ENCODE results near the gene LRIT1.

LRIT1 gene

GRCh38 chr10:84201682-84202081 lies 39.7 kb downstream of the LRIT1 start:
- DNase-seq, result no peak
- Mint-ChIP-seq H3K4me1 (ENCODE audit: low read depth in 2 of 2) (peaks cover 5 to 7% of the 10 kb centered on the region in 2 donors), H3K9me3 (no peaks in the 10 kb centered on the region), H3K27ac (peak overlapping the region in 1 of 2 donors; percentile 28), H3K27me3 (no peaks in the 10 kb centered on the region), H3K36me3 (ENCODE audit: insufficient read depth) (no peaks in the 10 kb centered on the region), H3K4me3 (no peak overlapping the region)
- ATAC-seq (replicated peaks), result no peak

GRCh38 chr10:84201244-84201606 lies 40.1 kb downstream of the LRIT1 start:
- no peaks in the 10 kb centered on the region for H3K36me3 Mint-ChIP-seq (ENCODE audit: insufficient read depth)
- H3K4me1 Mint-ChIP-seq (ENCODE audit: low read depth in 2 of 2), result peaks cover 5 to 7% of the 10 kb centered on the region in 2 donors

GRCh38 chr10:84200537-84201243 lies 40.7 kb downstream of the LRIT1 start:
- H3K4me1 Mint-ChIP-seq (ENCODE audit: low read depth in 2 of 2), result peaks cover 7 to 8% of the 10 kb centered on the region in 2 donors
- no peaks in the 10 kb centered on the region for H3K36me3 Mint-ChIP-seq (ENCODE audit: insufficient read depth)
- peak overlapping the region in 1 of 2 donors; percentile 42 for H3K27ac Mint-ChIP-seq
- no peaks in the 10 kb centered on the region for H3K9me3 Mint-ChIP-seq
- no peak for DNase-seq
- H3K27me3 Mint-ChIP-seq, result no peaks in the 10 kb centered on the region
- ATAC-seq (replicated peaks), result no peak
- H3K4me3 Mint-ChIP-seq, result no peak overlapping the region

More at GRCh38 chr10:84201244-84201606, 40.1 kb downstream of the LRIT1 start:
- Mint-ChIP-seq H3K9me3 (no peaks in the 10 kb centered on the region), H3K27ac (no peak overlapping the region), H3K27me3 (no peaks in the 10 kb centered on the region), H3K4me3 (no peak overlapping the region)
- ATAC-seq (replicated peaks) (no peak), DNase-seq (no peak)

GRCh38 chr10:84198206-84198915 lies 43.0 kb downstream of the LRIT1 start:
- Mint-ChIP-seq H3K9me3 (no peaks in the 10 kb centered on the region), H3K27ac (no peak overlapping the region), H3K36me3 (ENCODE audit: insufficient read depth) (no peaks in the 10 kb centered on the region), H3K4me3 (no peak overlapping the region), H3K4me1 (ENCODE audit: low read depth in 2 of 2) (peaks cover 8 to 16% of the 10 kb centered on the region in 2 donors), H3K27me3 (no peaks in the 10 kb centered on the region)
- no peak for ATAC-seq (replicated peaks)
- no peak for DNase-seq

- Mint-ChIP-seq H3K36me3 (ENCODE audit: insufficient read depth) (no peaks in the 10 kb centered on the region), H3K27ac (no peak overlapping the region), H3K9me3 (no peaks in the 10 kb centered on the region), H3K4me1 (ENCODE audit: low read depth in 2 of 2) (peaks cover 8 to 17% of the 10 kb centered on the region in 2 donors), H3K4me3 (no peak overlapping the region), H3K27me3 (no peaks in the 10 kb centered on the region)
- ATAC-seq (replicated peaks) (no peak), DNase-seq (no peak)
Observed at GRCh38 chr10:84197643-84198042, 43.7 kb downstream of the LRIT1 start.

- H3K4me3 Mint-ChIP-seq, result no peak overlapping the region
- no peaks in the 10 kb centered on the region for H3K36me3 Mint-ChIP-seq (ENCODE audit: insufficient read depth)
- H3K9me3 Mint-ChIP-seq, result no peaks in the 10 kb centered on the region
- no peak for DNase-seq
- H3K4me1 Mint-ChIP-seq (ENCODE audit: low read depth in 2 of 2), result peaks cover 8 to 21% of the 10 kb centered on the region in 2 donors
- no peak for ATAC-seq (replicated peaks)
- H3K27me3 Mint-ChIP-seq, result no peaks in the 10 kb centered on the region
- peak overlapping the region in 1 of 2 donors; percentile 46 for H3K27ac Mint-ChIP-seq
Observed at GRCh38 chr10:84196941-84197340, 44.4 kb downstream of the LRIT1 start.

- peaks cover 14 to 27% of the 10 kb centered on the region in 2 donors for H3K4me1 Mint-ChIP-seq (ENCODE audit: low read depth in 2 of 2)
- no peaks in the 10 kb centered on the region for H3K9me3 Mint-ChIP-seq
- no peak for DNase-seq
- no peaks in the 10 kb centered on the region for H3K36me3 Mint-ChIP-seq (ENCODE audit: insufficient read depth)
- no peaks in the 10 kb centered on the region for H3K27me3 Mint-ChIP-seq
- peak overlapping the region in 1 of 2 donors; percentile 46 for H3K27ac Mint-ChIP-seq
- H3K4me3 Mint-ChIP-seq, result peak overlapping the region in 1 of 2 donors; percentile 75
- no peak for ATAC-seq (replicated peaks)
Observed at GRCh38 chr10:84196083-84196482, 45.3 kb downstream of the LRIT1 start.

GRCh38 chr10:84195044-84195830 lies 46.1 kb downstream of the LRIT1 start:
- Mint-ChIP-seq H3K9me3 (no peaks in the 10 kb centered on the region), H3K4me1 (ENCODE audit: low read depth in 2 of 2) (peaks cover 22 to 35% of the 10 kb centered on the region in 2 donors), H3K27me3 (no peaks in the 10 kb centered on the region), H3K36me3 (ENCODE audit: insufficient read depth) (peaks cover 2% of the 10 kb centered on the region), H3K4me3 (peak overlapping the region; percentile 72 to 75), H3K27ac (peak overlapping the region in 1 of 2 donors; percentile 46)
- no peak for DNase-seq
- no peak for ATAC-seq (replicated peaks)

GRCh38 chr10:84194424-84195043 lies 46.8 kb downstream of the LRIT1 start, which contains the start of gene CDHR1:
Gene CDHR1, plus strand, starts transcription at chr10:84194537. Its CDS starts 224 bp downstream, at chr10:84194761.
- peak within 1 kb of the TSS in 1 of 2 donors; percentile 17 for H3K27ac Mint-ChIP-seq
- no peaks in the 10 kb centered on the region for H3K9me3 Mint-ChIP-seq
- no peaks in the 10 kb centered on the region for H3K27me3 Mint-ChIP-seq
- DNase-seq, result peak; percentile 36 to 52 (median 49)
- H3K4me1 Mint-ChIP-seq (ENCODE audit: low read depth in 2 of 2), result peaks cover 23 to 36% of the 10 kb centered on the region in 2 donors
- H3K4me3 Mint-ChIP-seq, result peak within 1 kb of the TSS; percentile 72 to 75
- ATAC-seq (replicated peaks), result peak; percentile 72
- peaks cover 2% of the 10 kb centered on the region for H3K36me3 Mint-ChIP-seq (ENCODE audit: insufficient read depth)

GRCh38 chr10:84193846-84194423 lies 47.4 kb downstream of the LRIT1 start:
- Mint-ChIP-seq H3K27me3 (no peaks in the 10 kb centered on the region), H3K36me3 (ENCODE audit: insufficient read depth) (peaks cover 2% of the 10 kb centered on the region), H3K4me1 (ENCODE audit: low read depth in 2 of 2) (peaks cover 23 to 36% of the 10 kb centered on the region in 2 donors), H3K4me3 (peak overlapping the region; percentile 72 to 75), H3K9me3 (no peaks in the 10 kb centered on the region), H3K27ac (no peak overlapping the region)
- DNase-seq (no peak), ATAC-seq (replicated peaks) (no peak)

- DNase-seq (no peak), ATAC-seq (replicated peaks) (no peak)
- H3K27ac Mint-ChIP-seq, result no peak overlapping the region
- H3K36me3 Mint-ChIP-seq (ENCODE audit: insufficient read depth), result peaks cover 2% of the 10 kb centered on the region
- peaks cover 23 to 36% of the 10 kb centered on the region in 2 donors for H3K4me1 Mint-ChIP-seq (ENCODE audit: low read depth in 2 of 2)
- peak overlapping the region in 1 of 2 donors; percentile 40 for H3K4me3 Mint-ChIP-seq
- no peaks in the 10 kb centered on the region for H3K27me3 Mint-ChIP-seq
- H3K9me3 Mint-ChIP-seq, result no peaks in the 10 kb centered on the region
Observed at GRCh38 chr10:84193327-84193726, 48.0 kb downstream of the LRIT1 start.

- Mint-ChIP-seq H3K36me3 (ENCODE audit: insufficient read depth) (peaks cover 2% of the 10 kb centered on the region), H3K9me3 (no peaks in the 10 kb centered on the region), H3K4me1 (ENCODE audit: low read depth in 2 of 2) (peaks cover 23 to 35% of the 10 kb centered on the region in 2 donors), H3K4me3 (peak overlapping the region; percentile 1 to 54), H3K27ac (no peak overlapping the region), H3K27me3 (no peaks in the 10 kb centered on the region)
- DNase-seq (peak in 2 of 3 experiments; percentile 27 to 32), ATAC-seq (replicated peaks) (peak; percentile 77)
Observed at GRCh38 chr10:84191106-84191505, 50.2 kb downstream of the LRIT1 start.

All from effector memory CD8-positive, alpha-beta T cell (primary cell).